ENCODE measurements around the gene SV2B.

DNA sequence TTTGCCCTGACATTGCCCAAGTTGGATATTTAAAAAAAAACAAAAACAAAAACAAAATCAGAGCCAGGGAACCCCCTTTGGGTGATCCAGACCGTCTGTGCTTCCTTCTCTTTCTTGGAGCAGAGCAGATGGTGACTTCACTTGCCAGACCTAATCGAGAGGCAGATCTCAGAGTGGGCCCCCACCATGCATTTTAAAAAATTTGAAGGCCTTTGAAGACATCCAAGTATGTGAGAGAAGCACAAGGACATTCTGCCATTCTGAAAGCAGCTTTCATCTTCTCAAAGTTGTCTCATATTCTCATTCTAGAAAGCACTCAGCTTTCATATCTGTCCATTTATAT lies 93.3 kb downstream of the SV2B start:
- TF ChIP-seq POLR2AphosphoS5 (IDR thresholded peaks at IDR 0.05; ENCODE audit: low read depth, low read length) (no peak), POLR2A (IDR thresholded peaks at IDR 0.05; ENCODE audit: low read depth, low read length) (no peak), TAF1 (IDR thresholded peaks at IDR 0.05; ENCODE audit: low read depth, low read length) (no peak)
